Measurements from ENCODE around the gene TMEM132A.
"Not testable (repeated sequence)": the region's sequence is repeated elsewhere in the genome, so short reads cannot be mapped to it uniquely, and the experiment has no call there.

The TMEM132A gene

DNA sequence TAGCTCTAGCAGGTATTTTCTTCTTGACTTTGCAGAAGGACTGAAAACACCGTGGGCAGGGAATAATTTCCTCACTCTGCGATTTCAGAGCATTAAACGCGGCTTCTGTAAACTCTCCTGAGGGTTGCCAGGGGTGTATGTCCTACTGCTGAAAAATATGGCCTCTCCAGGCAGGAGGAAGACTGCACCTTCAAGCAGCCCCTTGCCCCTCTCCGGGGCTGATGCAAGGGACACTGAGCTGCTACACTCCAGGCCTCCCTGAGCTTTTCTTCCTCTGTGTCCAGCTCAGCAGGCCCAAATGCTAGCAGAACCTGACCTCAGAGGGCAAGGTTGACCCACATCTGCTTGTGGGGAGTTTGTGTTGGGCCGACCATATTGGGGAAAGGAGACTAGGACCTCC lies 49.4 kb downstream of the TMEM132A start:
- no peak overlapping the region for H3K27ac ChIP-seq
- TF ChIP-seq, protein P1, sequence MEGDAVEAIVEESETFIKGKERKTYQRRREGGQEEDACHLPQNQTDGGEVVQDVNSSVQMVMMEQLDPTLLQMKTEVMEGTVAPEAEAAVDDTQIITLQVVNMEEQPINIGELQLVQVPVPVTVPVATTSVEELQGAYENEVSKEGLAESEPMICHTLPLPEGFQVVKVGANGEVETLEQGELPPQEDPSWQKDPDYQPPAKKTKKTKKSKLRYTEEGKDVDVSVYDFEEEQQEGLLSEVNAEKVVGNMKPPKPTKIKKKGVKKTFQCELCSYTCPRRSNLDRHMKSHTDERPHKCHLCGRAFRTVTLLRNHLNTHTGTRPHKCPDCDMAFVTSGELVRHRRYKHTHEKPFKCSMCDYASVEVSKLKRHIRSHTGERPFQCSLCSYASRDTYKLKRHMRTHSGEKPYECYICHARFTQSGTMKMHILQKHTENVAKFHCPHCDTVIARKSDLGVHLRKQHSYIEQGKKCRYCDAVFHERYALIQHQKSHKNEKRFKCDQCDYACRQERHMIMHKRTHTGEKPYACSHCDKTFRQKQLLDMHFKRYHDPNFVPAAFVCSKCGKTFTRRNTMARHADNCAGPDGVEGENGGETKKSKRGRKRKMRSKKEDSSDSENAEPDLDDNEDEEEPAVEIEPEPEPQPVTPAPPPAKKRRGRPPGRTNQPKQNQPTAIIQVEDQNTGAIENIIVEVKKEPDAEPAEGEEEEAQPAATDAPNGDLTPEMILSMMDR (conservative IDR thresholded peaks at IDR 0.05): no peak
- no peak for TF ChIP-seq ZFX (IDR thresholded peaks at IDR 0.05)

DNA sequence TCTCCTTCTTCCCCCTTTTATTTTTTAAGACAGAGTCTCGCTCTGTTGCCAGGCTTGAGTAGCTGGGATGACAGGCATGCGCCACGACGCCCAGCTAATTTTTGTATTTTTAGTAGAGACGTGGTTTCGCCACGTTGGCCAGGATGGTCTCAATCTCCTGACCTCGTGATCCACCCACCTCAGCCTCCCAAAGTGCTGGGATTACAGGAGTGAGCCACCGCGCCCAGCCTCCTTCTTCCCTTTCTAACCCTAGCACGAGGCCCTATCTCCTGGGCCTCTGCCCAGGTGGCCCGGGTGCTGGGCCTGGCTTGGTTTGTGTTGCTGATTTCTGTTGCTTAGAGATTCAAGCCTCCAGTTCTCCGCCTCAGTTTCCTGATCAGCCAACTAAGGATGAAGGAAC lies 50.1 kb downstream of the TMEM132A start:
- not testable (repeated sequence) for H3K27ac ChIP-seq

DNA sequence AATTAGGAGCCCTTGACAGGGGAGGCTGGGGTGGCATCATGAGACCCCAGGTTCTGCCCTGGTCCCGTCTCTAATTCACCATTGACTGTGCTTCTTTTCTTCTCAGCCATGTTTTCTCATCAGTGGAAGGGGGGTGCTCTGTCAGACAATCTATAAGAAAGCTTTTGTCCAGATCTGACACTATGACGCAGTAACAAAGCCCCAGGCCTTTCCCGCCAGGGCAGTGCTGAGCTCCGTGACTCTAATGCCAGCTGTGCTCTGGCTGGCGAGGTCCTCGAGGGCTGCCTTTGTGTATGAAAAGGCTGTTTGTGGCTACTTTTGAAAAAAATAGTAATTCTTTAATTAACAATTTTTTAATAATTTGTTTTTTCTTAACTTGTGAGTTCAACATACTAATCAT lies 50.5 kb downstream of the TMEM132A start:
- TF ChIP-seq ZFX (IDR thresholded peaks at IDR 0.05): no peak
- TF ChIP-seq, protein P1 (conservative IDR thresholded peaks at IDR 0.05): no peak
- H3K27ac ChIP-seq: no peak overlapping the region

DNA sequence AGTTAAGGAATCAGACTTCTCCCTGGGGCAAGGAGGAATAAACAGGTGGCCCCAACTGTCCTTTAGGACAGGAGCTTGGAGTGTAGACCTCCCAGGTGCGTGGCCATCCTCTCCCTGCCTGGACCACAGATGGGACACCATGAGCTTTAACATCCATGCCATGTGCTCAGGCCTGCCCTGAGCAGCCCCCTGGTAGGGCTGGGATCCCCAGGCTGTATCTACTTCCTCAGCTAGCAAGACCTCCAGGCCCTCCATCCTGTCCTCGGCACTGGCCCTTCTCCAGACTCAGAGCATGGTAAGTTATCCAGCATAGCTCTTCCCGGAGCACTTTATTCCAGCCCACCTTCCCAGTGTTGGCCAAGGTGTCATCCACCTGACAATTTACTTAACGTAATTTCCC lies 53.0 kb downstream of the TMEM132A start:
- no peak overlapping the region for H3K27ac ChIP-seq
- TF ChIP-seq ZFX (IDR thresholded peaks at IDR 0.05): no peak
- TF ChIP-seq, protein P1 (conservative IDR thresholded peaks at IDR 0.05): no peak

DNA sequence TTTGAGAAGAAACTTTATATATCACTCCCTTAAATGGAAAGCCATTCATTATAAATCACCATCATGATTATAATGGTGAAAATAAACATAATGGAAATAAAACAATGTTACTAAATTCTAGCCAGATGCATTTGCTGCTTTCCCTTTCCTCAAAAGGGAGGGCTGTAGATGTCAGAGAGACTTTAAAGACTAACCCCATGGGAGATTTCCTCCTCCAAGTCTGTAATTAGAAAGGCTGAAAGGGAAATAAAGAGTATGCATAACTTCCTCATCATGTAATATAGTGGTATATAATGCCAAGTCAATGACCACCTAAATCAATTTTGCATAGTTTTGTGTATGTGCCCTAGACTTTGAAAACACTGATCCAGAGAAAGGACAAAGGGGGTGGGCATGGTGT lies 53.6 kb downstream of the TMEM132A start:
- TF ChIP-seq, protein P1 (conservative IDR thresholded peaks at IDR 0.05): no peak
- no peak for TF ChIP-seq ZFX (IDR thresholded peaks at IDR 0.05)
- H3K27ac ChIP-seq: no peak overlapping the region

DNA sequence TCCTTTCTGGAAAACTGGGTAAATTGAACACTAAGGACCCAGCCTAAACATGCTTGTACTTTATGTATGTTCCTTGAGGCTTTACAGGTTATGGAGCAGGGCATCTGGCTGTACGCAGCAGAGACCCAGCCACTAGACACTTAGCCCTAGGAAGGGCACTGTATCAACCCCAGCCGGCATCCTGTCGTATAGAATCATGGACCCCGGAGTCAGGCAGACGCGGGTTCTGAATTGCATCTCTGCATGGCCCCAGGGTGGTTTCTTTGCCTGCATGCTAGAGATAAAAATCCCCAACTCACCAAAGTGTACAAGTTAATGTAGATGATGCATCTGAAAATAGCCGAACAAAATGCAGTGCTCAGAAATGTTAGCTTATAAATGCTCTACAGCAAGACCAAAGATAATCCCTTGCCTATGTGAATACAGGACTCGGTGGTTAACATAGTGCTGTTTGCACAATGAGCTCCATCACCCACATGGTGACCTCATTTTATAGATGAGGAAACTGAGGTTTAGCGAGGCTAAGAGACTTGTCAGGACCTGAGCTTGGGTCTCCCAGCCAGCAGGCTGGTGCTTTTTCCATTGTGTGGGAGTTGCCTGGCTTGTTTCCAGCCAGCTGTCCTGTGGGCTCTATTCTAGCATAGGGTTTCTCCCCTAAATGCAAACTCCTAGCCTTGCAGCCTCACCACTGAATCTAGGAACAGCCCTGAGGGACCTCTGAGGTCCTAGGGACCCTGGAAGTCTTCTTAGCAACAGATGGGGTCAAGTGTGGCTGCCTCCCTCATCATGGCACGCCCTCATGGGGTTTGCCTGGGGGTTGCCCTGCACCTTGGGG lies 54.5 kb downstream of the TMEM132A start:
- H3K27ac ChIP-seq: no peak overlapping the region
- TF ChIP-seq ZFX (IDR thresholded peaks at IDR 0.05): no peak
- TF ChIP-seq, protein P1 (conservative IDR thresholded peaks at IDR 0.05): no peak

DNA sequence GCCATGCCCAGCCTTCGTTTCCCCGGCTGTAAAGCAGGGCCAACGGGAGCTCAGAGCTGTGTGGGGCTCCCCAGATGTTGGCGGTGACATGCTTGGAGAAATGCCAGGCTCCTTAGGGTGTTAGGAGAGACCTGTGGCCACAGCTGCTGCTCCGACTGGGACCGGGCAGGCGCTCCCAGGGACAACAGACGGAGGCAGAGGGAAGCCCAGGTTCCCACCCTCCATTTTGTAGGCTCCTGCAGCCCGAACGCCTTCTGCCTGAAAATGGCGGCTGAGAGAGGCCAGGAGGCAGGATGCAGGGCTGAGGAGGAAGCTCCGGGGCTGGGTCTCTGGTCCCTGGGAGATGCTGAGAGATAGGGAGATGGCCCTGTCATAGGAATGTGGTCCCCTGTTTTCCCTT lies 57.3 kb downstream of the TMEM132A start:
- H3K27ac ChIP-seq: no peak overlapping the region
- TF ChIP-seq, protein P1 (conservative IDR thresholded peaks at IDR 0.05): no peak
- no peak for TF ChIP-seq ZFX (IDR thresholded peaks at IDR 0.05)

DNA sequence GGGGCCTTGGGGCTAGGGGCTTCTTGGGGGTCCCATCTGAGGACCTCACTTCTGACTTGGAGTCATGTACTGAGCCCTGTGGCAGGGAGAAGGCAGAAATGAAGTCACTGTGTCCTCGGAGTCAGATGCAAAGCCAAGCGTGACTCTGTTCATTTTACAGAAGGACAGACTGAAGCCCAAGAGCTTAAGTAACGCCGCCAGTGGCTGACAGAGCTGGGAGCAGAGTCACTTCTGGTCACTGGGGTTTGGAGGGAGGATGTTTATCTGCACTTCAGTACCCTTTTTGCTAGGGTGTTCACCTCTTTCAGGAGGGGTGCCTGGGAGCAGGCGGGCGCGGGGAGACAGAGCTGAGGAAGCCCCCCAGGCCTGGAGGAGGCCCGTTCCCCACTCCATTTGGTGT lies 57.9 kb downstream of the TMEM132A start:
- no peak for TF ChIP-seq ZFX (IDR thresholded peaks at IDR 0.05)
- TF ChIP-seq, protein P1 (conservative IDR thresholded peaks at IDR 0.05): no peak

More for the DNA sequence above, 57.9 kb downstream of the TMEM132A start:
- no peak overlapping the region for H3K27ac ChIP-seq
